Measurements from ENCODE around the gene PIGN.

Gene PIGN

GRCh38 chr18:62023536-62023935, 163.3 kb downstream of the PIGN start:
- Histone ChIP-seq H4K20me1 (ENCODE audit: insufficient read depth, low read length) (no peaks in the 10 kb centered on the region), H3K27me3 (ENCODE audit: insufficient read depth, low read length, poor library complexity) (no peaks in the 10 kb centered on the region), H3K36me3 (ENCODE audit: insufficient read depth, low read length) (no peaks in the 10 kb centered on the region), H3K79me2 (ENCODE audit: insufficient read depth, low read length) (no peaks in the 10 kb centered on the region), H3K9me3 (ENCODE audit: insufficient read depth, low read length, severe bottlenecking) (no peaks in the 10 kb centered on the region), H3K9ac (ENCODE audit: low read depth, low read length) (no peak overlapping the region), H3K4me2 (ENCODE audit: insufficient read depth, low read length) (no peak overlapping the region), H2AFZ (ENCODE audit: low read depth, low read length) (no peak overlapping the region), H3K4me1 (ENCODE audit: insufficient read depth, low read length) (no peaks in the 10 kb centered on the region), H3K27ac (ENCODE audit: low read length) (no peak overlapping the region), H3K4me3 (ENCODE audit: low read depth in 1 of 2, low read length in 2 of 2) (no peak overlapping the region)
- no peak for ATAC-seq (ENCODE audit: insufficient read depth, low read depth)
- TF ChIP-seq EZH2 (IDR thresholded peaks at IDR 0.05; ENCODE audit: borderline replicate concordance, low read depth, low read length, severe bottlenecking) = no peak
- TF ChIP-seq CTCF (IDR thresholded peaks at IDR 0.05; ENCODE audit: borderline replicate concordance, extremely low read depth, low read length, poor library complexity, severe bottlenecking) = no peak
- no peak for DNase-seq

- Histone ChIP-seq H3K9me3 (ENCODE audit: insufficient read depth, low read length, severe bottlenecking) (no peaks in the 10 kb centered on the region), H3K36me3 (ENCODE audit: insufficient read depth, low read length) (no peaks in the 10 kb centered on the region), H3K4me2 (ENCODE audit: insufficient read depth, low read length) (no peak overlapping the region), H3K4me1 (ENCODE audit: insufficient read depth, low read length) (no peaks in the 10 kb centered on the region), H3K9ac (ENCODE audit: low read depth, low read length) (no peak overlapping the region), H4K20me1 (ENCODE audit: insufficient read depth, low read length) (no peaks in the 10 kb centered on the region), H3K79me2 (ENCODE audit: insufficient read depth, low read length) (no peaks in the 10 kb centered on the region), H3K4me3 (ENCODE audit: low read depth in 1 of 2, low read length in 2 of 2) (no peak overlapping the region), H2AFZ (ENCODE audit: low read depth, low read length) (no peak overlapping the region), H3K27ac (ENCODE audit: low read length) (no peak overlapping the region), H3K27me3 (ENCODE audit: insufficient read depth, low read length, poor library complexity) (no peaks in the 10 kb centered on the region)
- DNase-seq (no peak), ATAC-seq (ENCODE audit: insufficient read depth, low read depth) (no peak)
- TF ChIP-seq EZH2 (IDR thresholded peaks at IDR 0.05; ENCODE audit: borderline replicate concordance, low read depth, low read length, severe bottlenecking) (no peak), CTCF (IDR thresholded peaks at IDR 0.05; ENCODE audit: borderline replicate concordance, extremely low read depth, low read length, poor library complexity, severe bottlenecking) (no peak)
Measured at GRCh38 chr18:62018759-62019041, 168.2 kb downstream of the PIGN start.

- Histone ChIP-seq H3K79me2 (ENCODE audit: insufficient read depth, low read length) (no peaks in the 10 kb centered on the region), H3K36me3 (ENCODE audit: insufficient read depth, low read length) (no peaks in the 10 kb centered on the region), H2AFZ (ENCODE audit: low read depth, low read length) (no peak overlapping the region), H3K4me2 (ENCODE audit: insufficient read depth, low read length) (no peak overlapping the region), H3K9me3 (ENCODE audit: insufficient read depth, low read length, severe bottlenecking) (no peaks in the 10 kb centered on the region), H4K20me1 (ENCODE audit: insufficient read depth, low read length) (no peaks in the 10 kb centered on the region), H3K4me1 (ENCODE audit: insufficient read depth, low read length) (no peaks in the 10 kb centered on the region), H3K4me3 (ENCODE audit: low read depth in 1 of 2, low read length in 2 of 2) (no peak overlapping the region), H3K9ac (ENCODE audit: low read depth, low read length) (no peak overlapping the region), H3K27ac (ENCODE audit: low read length) (no peak overlapping the region), H3K27me3 (ENCODE audit: insufficient read depth, low read length, poor library complexity) (no peaks in the 10 kb centered on the region)
- no peak for ATAC-seq (ENCODE audit: insufficient read depth, low read depth)
- TF ChIP-seq CTCF (IDR thresholded peaks at IDR 0.05; ENCODE audit: borderline replicate concordance, extremely low read depth, low read length, poor library complexity, severe bottlenecking) (no peak), EZH2 (IDR thresholded peaks at IDR 0.05; ENCODE audit: borderline replicate concordance, low read depth, low read length, severe bottlenecking) (no peak)
- no peak for DNase-seq
Measured at GRCh38 chr18:62018034-62018758, 168.7 kb downstream of the PIGN start.
